ENCODE results near the gene SCFD2.

Gene SCFD2

DNA sequence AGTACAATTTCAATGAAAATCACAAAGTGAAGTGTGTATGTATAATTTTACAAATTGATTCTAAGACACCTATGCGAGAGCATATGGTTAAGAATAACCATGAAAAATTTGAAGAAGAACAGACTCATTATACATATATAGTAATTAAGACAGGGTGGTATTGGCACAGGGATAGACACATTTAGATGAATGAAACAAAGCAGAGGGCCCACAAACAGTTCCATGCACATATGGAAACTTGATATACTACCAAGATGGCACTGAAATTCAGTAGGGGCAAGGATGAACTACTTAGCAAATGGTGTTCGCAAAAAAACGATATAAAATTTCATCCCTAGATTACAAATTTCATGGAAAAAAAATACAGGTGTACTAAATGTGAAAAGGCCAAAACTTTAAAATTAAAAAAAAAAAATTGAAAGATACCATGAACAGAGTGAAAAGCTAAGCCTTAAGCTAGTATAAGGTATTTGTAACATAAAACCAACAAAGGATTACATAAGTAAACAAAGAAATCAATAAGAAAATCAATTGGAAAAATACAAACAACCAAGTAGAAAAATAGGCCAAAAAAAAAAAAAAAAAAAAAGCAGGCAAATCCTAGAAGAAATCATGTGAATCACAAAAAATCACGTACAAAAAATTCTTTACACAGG is 418.3 kb downstream of the SCFD2 start:
- no peak for DNase-seq

DNA sequence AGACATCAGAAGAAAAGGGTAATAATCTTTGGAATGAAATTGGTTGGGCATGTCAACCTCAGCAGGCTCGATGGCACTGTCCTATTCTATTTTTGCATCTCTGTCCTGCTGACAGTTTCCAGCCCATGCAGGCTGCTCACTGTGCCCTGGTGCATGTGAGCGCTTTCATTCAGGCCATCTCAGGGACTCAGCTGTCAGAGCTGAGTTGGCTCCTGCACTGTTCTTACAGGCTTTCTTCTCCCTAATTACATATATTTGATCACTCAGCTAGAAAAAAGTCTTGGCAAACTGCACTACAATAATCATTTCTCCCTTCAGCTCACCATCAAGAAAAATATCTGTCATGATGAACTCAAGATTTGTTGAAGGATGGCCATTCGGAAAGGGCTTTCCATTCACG is 419.0 kb downstream of the SCFD2 start:
- peak; percentile 37 for DNase-seq

DNA sequence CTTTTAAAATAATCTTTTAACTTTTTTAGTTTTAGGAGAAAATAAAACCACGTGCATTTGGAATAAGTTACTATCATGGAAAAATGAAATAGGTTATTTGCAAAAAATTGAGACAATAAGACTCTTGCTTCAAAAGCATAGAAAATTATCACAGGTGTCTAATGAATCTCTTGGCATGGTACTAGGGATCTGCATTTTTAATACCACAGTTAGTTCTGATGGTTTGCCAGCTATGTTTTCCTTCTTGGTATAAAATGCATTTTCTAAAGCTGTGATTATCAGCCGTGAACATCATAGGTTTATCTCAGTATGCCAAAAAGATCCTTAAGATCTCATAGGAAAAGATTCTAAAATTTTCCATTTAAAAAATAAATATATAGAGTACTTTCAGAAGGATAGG is 419.9 kb downstream of the SCFD2 start:
- DNase-seq = no peak

DNA sequence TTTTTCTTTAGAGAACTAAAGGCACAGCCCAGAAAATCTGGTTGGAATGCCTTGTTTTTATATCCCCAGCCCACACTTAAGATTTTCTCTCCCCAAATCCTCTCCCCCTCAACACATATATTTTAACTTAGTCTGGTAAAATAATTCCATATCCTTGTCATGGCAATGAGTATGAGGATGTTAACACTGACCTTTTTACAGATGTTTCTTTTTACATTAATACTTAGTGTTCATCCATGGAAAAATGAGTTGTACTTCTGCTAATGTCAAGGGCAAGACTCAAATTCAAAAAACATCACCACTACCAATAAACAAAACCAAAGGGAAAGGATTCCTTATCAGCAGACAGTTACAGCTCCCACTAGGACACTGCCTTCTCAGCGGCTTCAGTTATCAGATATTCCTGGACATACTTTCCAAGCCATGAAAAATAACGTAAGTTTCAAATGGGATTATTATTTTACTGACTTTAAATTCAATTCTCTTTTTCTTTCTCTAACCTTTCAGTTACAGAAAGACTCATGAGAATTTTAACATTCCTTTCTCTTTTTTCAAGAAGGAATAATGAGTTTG is 420.4 kb downstream of the SCFD2 start:
- no peak for DNase-seq

DNA sequence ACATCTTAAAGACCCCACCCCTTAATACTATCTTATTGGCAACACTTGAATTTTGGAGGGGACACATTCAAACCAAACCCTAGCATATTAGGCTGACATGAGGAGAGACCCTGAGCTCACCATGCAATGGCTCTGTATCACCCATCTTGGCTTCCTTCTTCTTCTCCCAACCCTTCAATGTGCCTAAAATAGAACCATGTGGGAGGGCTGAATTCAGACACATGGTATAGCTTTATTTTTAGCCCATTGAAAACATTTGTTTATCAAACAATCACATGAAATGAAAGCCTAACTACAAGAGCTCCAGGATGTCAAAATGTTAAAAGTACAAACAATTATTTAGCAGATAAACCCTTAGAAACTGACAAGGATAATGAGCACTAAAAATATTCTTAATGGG is 422.2 kb downstream of the SCFD2 start:
- no peak for DNase-seq

DNA sequence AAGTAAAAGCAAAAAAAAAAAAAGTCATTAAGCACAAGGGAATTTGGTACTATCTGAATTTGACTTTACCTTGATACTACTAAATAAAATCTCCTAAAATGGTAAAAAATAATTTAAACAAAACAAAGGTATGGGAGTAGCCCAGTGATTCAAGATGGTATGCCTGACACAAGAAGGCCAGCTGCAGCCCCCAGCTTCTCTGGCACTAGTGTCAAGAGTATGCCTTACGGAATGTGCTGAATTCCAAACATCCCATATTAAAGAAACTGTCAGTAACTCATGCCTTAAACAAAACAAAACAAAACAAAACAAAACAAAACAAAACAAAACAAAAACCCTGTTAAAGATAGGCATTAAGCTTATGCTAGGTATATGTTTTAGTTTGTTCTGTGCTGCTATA is 422.9 kb downstream of the SCFD2 start:
- no peak for DNase-seq

DNA sequence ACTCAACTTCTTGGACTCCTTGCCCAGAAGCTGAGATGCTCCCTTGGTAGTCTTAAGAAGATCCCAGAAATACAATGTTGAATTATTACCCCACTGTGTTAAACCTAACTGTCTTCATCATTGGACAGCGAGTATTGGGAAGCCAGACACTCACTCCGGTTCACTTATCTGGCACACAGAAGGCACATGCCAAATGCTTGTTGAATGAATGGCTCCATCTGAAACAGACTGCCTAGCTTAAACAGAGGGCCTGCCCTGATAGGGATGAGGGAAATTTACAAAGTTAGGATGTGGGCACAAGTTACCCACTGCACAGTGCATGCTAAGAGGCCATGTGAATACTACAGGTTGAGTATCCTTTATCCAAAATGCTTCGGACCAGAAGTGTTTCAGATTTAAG is 424.4 kb downstream of the SCFD2 start:
- DNase-seq = no peak

DNA sequence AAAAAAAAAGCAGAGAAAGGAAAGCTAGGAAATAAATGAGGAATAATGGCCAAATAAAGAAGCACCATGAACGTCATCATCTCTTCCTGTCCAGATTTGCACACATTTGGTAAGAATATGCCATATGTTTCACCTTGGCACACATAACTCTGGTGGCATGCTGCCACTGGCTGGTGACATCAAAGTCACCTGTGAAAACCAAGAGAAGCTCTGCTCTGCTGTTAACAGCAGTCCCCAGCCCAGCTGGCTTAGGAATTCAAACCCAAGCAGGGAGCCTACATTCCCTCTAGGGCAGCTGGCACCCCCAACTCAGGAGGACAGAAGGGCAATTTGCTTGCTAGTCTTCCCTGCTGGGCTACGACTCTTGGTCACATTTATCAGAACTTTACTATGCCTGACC is 426.1 kb downstream of the SCFD2 start:
- DNase-seq = peak; percentile 36

DNA sequence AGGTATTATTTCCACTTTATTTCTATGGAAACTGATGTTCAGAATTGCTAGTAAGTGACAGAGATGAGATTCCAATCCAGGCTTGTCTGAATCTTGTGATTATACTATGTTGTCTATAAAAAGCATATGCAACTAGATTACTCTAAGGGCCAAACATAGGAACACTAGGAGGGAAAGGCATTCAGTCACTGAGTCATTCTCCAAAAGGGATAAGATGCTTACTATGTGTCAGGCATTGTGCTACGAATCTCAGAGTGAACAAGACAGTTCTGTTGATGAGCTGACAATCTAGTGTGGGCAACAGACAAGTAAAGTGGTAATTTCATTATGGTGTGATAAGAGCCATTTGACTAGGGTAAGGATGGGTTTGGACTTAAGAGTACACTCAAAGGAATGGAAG is 426.5 kb downstream of the SCFD2 start:
- DNase-seq = no peak

DNA sequence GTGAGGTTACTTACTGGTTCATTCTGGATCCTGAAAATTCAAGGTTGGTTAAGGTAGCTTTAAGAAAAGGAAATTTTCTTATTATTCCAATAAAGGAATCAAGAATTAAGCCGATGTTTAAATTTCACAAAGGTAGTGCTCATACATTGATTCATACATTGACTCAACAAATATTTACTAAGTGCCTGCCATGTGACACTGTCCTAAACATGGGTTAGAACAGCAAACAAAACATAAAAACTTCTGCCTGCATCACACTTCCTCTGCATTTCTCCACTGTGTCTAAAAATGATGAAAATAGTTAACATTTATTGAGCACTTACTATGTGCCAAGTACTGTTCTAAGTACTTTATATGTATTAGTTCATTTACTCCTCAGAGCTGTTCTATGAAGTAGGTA is 428.0 kb downstream of the SCFD2 start:
- no peak for DNase-seq

DNA sequence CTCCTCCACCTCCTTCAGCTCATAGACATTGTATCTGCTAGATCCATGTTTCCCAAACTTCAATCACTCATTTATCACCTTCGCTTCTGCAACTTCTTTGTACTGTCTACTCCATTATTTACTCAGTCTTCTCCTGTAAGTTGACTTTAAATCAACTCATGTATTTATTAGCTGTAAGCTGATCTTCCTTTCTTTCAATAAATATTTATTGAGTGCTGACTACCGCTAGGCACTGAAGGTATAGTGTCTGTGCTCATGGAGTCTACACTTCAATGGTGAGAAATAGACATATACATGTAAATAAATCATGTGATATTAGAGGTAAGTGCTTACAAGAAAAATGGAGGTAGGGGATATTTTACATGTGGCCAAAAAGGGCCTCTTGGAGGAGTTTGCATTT is 429.1 kb downstream of the SCFD2 start:
- DNase-seq = no peak

DNA sequence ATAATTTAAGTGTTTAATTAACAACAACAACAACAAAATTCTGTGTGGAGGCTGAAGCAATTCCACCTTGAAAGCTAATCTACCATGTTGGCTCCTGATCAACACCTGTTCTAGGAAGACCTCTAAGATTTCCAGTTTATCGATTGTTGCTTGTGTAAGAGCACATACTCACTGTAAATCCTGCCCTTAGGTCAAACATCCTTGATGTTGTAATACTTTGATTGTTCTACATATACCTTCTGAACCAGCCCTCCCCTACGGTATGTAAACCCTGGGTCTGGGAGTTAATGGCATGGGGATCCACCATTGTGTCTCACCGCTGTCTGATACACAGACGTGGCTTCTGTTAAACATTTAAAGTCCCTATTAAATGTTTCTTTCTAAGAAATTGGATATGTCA is 430.5 kb downstream of the SCFD2 start:
- no peak for DNase-seq

DNA sequence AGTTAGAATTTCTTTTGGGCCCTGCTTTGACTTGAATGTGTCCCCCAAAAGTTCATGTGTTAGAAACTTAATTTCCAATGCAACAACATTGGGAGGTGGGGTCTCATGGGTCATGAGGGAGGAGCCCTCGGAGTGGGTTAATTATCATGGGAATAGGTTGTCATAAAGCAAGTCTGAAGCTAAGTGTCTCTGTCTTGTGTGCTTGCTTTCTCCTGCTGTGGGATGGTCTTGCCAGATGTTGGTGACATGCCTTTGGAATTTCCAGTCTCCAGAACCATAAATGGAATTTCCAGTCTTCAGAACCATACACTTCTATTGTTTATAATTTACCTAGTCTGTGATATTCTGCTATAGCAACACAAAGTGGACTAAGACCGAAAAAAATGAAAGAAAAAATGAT is 432.1 kb downstream of the SCFD2 start:
- DNase-seq = no peak

DNA sequence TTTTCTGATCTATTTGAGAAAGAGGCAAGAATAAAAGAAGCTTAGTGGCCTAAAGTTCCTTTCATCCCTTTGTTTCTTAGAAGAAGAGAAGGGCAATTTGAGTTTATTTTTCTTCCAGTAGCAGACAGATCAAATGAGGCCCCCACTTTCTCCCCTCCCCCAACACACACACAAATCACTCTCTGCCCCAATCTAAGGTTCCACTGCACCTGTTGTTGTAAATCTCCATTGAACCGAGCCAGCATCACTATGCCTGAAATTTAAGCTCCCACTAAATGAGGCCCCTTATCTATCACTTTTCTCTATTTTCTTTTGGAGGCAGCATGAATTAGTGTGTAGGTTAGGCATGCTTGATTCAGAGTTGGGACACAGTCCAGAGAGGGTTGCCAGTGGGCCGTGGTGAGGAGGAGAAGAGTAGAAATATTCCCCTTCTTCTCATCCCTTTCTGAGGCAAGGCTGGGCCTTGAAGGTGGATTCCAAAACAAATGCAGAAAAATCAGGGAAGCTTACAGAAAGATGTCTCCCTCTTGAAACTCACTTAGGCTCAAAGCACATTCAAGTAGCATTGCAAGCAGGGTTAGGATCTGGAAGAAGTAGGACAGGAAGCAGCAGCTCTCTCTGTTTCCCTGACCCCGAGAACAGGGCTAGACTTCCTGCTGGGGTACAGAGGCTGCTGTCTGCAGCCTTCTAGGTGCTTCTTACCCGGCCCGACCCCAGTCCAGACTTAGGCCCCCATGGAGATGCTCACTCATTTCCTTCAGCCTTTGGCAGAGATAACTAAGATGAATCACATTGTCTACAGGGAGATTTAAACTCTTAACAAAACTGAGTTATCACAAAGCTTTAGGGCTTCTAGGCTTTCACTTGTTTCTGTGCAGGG is 433.0 kb downstream of the SCFD2 start:
- no peak for DNase-seq

DNA sequence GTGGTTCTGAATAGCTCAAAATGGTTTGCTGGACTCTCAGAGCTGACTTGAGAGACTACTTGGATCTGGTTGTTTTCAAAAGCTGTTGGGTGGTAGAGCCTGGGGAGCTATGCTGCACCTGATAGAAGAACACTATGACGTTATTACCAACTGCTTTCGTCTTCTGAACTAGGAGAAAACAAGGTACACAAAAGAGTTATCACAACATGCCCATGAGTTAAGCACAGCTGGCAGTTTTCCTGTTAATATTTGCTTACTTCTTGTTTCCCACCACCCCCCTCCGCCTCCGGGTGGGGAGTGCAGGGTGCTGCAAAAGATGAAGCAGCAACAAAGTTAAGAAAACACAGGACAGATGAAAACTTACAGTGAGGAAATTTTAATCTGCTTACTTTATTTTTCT is 434.6 kb downstream of the SCFD2 start:
- DNase-seq = no peak

DNA sequence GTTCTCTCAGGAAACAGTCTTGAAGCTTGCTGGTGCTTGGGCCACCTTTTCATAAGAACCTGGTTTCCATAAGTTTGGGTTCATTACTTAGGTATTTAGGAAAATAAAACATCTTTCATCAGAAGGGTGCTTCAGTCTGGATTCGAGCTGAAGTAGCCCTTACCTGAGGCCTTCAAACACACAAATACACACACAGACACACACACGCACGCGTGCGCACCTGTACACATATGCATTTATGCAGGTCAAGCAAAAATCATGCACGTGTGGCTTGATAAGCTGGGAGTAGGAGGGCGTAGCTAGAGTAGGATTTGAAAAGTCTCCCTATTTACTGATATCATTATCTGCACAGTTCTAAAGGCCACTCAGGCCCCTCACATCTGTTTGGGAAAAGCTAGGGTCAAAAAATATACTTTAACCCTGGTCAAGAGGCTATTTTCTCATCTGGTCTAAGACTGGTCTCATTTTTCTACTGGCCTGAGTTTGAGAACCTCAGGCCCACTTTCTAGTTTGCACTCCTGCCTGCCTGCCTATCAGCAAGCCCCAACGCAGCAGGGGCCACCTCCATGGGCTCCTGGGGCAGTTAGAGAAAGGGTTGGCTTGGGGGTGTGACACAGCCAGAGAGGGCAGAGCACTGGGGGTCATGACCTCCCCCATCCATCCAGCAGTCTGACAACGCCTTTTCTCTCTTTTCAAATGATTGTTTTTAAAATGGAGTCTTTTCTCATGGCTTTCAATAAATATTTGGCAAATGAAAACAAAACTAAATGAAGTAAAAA is 439.5 kb downstream of the SCFD2 start:
- DNase-seq = no peak

DNA sequence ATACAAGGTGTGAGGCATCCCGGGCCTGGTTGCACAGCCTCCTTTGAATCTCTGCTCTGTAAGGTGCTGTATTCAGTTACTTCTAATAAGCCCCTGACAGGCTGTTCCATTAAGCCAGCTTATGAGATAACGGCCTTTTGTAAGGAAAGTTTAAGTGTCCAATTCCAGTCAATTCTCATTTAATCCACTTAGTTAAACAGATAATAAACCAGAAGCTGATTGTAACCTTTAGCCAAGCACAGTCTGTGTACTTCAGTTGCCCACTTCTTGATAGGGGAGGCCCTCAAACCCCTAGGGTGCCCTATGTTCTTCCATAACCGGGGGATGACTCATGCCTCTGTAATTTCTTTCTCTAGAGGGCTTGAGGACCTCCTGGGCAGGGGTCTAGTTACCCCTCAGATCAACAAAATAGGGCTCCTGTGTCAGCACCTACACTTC is 440.3 kb downstream of the SCFD2 start:
- DNase-seq = no peak

DNA sequence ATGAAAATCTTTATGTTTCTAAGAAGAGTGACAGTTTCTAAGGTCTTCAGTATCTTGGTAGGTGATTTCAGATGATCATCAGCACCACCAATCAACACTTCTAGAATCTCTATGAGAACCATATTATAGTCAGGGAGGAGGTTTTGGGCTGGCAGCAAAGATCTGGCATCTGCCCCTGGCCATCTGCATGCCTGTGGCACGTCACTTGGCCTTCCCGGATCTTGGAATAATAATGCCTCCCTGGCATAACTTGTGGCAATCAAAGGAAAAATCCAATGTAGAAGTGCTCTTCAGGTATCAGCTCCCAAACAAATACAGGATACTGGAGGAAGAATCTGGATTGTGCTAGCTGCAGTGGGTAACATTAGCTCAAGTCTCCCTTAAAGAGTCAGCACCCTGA is 446.4 kb downstream of the SCFD2 start:
- DNase-seq = no peak

DNA sequence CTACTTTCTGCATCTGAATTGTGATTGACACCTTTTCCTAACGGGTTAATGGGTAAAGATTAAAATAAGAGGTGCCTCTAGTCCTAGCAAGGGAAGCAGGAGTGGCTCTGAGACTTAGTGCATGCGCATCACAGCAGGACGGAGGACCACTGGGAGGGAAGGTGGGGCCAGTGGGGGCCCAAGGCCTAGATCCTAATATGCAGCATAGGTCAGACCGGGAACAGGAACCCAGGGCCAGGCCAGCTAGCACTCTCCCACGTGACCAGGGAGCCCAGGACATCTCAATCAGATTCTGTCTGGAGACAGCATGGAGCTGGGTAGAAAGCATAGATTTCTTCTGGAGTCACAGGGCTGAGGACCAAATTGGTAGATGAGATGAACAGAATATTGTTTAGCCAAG is 448.0 kb downstream of the SCFD2 start:
- DNase-seq = no peak

DNA sequence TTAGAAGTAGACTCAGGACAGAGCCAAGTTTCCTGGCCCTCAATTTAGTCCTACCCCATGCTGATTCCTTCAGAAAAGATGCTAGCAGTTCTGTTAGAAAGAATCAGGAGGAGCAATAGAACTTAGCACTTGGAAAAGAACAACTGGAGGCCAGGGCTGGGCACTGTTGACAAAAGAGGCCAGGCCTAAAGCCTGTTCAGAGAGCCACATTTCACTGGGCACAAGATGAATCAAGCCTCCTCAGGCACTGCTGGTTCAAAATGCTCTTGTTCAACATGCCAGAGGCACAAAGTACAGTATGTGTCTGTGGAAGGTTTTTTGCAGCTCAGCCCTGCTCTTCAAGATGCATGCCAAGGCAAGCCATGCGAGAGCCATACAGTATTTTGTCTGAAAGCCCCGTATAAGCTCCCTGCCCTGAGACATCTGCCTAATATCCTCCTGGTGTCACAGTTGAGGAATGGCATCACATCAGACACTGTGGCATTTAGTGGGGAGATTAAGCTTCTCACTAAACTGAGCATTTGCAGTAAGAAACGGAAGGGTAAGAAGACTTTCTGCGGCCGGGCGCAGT is 450.0 kb downstream of the SCFD2 start:
- no peak for DNase-seq

DNA sequence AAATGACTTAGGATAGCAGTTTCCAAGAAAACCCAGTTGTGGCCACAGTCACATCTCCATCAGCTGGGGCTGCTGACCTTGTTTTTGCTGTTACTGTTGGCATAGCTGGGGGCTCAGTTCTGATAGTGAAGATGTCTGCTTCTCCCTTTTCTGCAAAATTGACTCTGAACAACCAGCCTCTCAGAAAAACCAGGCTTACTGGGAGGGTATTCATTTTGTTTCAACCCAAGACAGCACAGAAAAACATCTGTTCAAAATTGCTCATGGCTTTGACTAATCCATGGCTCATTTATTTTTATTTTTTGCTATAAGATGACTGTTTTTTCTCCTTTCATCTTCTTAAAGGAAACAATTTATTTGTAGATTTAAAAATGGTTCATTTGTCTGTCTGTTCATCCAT is 450.7 kb downstream of the SCFD2 start:
- no peak for DNase-seq

DNA sequence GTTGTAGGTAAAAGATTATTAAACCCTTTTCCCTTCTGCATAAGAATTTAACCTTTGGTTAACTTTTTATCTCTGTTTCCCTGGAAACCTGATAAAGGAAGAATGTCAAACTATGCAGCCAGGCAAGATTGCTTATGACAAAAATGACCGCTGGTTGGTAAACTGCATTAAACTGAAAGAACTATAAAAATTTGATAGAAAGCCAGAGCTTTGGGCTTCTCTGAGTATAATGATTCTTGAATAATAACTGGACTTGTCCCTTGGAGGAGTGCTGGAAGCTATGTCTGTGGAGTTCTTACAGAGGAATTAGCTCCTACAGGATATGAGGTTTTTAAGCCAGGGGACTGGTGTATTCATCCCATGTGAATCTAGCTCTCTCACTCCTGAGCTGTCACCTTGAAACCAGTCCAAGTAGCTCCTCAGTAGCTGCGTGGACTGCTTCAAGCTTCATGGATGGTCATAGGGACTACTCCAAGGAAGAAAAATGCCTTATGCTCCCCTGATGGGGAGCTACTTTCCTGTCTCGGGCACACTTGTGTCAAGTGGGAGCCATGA is 451.7 kb downstream of the SCFD2 start:
- DNase-seq = no peak

DNA sequence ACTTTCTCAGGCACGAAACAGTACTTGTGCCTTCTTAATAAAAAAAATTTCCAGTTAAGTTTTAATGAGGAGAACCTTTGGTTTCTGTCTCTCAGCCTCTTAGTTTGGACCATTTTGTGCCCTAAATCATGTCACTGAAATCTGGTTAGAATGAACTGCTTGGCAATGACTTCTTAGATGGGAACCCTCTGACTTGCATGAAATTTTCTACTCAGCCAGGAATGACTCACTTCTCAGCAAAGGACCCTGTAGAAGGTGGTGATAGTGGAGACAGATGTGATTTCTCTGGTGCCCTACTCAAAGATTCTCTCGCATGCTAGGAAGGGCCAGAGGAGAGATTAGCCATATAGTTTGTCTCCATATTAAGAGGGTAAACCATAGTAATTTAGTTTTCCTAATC is 453.3 kb downstream of the SCFD2 start:
- no peak for DNase-seq

All from femur (tissue), 1 donor.